ENCODE data around the gene FOS.

DNA sequence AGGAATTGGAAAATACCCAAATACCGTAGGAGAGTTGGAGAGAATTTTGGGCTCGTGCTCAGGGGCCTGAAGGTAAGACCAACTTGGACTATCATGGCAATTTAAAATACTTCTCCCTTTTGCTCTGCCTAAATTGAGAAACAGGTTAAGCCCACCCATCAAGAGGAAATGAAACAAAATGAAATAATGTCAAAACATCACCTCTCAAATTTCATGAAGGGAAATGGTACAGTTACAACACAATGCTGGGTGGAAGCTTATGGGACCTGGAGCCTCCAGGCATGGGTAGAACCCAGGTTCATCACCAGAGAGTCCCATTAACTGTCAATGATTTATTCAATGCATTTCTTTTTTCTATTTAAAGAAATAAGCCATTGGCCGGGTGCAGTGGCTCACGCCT, 33.7 kb downstream of the FOS start:
- no peak for TF ChIP-seq POLR2AphosphoS5 (IDR thresholded peaks at IDR 0.05; ENCODE audit: low read depth, low read length)
- no peak for TF ChIP-seq TAF1 (IDR thresholded peaks at IDR 0.05; ENCODE audit: borderline replicate concordance, low read depth, low read length)
- no peak for TF ChIP-seq POLR2A (IDR thresholded peaks at IDR 0.05; ENCODE audit: low read depth, low read length)
